Activated CD8-positive, alpha-beta memory T cell treated with anti-CD3 and anti-CD28 coated beads for 1 hour (primary cell): ENCODE results near the gene TRAF3.

Experiments
- DNase-seq, 2 donors: peaks; one replicate each; pipeline ENCODE4 v3.0.0-alpha.2; 2020; ENCODE audit warnings: low read depth in 1 of 2; ENCODE audit errors: extremely low read depth in 1 of 2

Gene TRAF3

DNA sequence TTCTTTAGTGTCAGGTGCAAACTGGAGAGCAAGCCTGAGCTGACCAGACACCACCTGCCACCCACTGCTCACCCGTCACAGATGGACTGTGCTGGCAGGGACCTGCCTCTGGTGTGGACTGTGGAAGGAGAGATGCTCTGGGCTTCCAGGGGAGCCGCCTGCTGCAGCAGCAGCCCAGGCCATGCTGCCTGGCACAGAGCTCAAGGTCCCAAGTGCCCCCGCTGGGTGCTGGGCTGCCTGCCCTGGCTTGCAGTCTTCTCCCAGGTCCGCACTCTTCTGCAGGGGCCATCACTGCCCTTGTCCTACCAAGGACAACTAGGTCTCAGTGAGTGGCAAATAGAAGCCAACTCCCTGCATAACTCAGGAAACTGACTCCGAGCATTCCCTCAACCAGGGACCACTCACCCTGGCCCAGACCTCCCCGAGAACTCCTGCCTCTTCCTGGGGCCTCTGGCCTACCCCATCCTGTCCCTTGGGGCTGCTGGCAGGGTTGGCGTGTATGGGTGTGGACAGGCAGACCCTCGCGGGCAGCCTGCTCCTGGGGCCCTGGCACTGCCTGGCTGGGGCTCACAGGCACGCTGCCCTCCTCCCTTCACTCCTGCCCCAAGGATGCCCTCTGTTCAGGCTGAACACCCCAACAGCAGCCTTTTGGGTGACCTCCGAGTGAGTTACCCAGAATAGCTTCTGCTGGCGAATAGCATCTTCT, 154.5 kb downstream of the TRAF3 start:
- no peak for DNase-seq

DNA sequence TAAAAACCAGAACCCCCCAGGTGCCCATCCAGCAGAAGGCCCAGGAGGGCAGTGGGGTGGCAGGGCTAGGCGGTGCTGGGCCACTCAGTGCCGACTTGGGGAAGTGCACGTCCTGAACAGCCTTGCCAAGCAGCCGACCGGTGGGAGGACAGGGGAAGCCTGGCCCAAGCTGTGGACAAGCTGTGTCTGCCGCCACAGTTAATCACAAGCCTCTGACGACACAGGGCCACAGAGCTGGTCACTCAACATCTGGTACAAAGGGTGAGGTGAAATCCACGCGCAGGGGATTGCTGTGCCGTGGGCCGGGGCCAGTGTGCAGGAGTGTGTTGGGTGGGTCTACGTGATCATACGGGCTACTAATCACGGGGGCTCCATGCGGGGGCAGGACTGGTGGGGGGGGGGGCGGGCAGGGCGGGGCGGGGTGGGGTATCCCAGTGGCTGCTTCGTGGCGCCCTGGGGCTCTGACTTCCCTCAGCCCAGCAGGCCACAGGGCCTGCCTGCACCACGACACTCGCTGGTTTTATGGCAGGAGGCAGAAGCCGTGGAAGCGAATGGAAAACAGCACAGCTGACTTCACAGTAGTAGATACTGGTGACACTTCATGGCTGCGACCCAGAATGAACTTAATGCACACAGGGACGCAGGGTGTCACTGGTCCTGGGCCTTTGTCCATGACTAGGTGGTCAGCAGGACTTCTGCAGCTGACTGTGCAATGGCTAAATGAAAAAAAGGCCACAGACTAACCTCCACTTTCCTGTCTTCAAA, 155.4 kb downstream of the TRAF3 start:
- no peak for DNase-seq

DNA sequence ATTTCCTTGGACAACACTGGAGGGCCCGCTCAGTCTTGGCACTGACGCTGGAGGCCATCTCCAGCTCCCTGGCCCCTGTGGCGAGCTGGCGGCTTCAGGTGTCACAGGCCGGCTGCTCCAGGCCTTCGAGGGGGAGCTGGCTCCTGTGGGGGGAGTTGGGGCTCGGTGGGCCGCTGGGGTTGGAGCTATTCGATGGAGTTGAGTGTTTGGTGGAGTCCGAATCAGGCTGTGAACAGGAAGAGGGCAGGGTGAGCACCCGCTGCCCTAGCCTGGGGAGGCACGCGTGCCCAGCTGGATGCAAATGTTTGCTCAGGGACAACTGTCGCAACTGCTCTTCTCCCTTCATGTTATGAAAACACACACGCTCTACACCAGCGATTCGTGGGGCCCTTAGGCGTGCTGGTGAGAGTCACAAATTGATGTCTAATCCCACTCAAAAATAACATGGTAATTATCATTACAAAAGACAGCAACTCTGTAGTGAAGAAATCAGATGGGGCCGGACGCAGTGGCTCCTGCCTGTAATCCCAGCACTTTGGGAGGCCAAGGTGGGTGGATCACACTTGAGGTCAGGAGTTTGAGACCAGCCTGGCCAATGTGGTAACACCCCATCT, 156.5 kb downstream of the TRAF3 start:
- DNase-seq = no peak

DNA sequence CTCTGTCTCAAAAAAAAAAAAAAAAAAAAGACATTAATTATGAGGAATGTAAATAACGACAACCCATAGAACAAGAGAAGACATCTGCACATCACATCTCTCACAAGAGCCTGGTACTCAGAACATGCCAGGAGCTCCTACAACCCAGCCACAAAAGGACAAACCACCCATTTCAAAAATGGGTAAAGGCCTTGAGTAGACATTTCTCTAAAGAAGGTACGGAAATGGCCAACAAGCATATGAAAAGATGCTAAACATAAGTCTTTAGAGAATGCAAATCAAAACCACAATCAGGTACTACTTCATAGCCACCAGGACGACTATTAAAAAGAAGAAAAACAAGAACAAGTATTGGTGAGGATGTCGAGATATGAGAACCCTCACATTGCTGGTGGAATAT, 158.5 kb downstream of the TRAF3 start:
- DNase-seq = no peak

DNA sequence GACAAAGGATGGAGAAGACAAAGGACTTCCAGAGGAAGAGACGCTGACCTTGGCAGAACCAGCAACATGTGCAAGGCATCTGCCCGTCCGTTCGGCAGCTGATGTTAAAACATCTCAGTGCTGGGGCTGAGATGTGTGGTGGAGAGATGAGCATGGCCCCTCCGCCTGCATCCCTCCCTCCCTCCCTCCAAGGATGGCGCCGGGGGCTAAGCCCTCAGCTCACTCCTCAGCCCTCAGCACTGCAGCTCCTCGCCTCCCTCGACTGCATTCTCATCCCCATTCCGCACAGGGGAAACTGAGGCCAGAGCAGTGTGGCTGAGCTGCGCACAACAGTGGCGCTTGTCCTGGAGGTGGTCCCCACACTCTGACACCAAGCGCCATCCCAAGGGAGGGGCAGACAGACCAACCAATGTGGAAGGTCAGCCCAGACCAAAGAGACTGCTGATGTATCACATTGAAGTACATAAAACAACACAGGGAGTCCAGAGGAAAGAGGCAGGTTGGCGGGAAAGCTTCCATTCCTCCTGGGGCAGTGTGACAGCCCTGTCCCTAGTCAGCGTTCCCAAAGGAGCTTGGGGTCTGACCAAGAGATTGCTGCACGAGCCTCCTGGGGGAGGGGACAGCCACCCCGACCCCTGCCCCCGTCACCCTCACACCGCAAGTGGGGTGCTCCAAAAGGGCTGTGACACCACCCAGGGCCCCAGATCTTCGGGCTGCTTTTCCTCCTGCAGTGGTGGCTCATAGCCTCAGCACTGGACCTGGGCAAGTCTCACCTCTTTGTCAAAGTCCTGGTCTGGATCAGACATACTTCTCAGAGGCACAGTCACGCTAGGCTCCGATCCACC, 160.3 kb downstream of the TRAF3 start:
- no peak for DNase-seq

DNA sequence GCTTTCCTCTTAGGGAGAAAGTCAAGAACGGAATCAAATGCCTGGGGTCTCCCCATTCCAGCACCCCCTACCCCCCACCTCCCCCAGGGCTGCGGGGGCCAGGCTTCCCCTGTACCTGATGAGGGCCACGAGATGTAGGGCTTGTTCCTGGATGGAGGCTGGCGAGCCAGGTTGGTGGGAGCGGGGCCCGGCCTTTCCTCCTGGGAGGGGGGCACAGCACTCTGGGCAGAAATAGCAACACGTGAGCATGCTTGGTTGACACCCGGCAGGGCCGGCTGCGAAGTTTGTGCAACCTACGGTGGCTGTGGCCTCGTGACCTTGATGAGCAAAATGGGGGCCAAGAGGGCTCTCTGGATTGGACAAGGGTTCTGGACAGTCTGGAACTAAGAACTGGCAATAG, 160.9 kb downstream of the TRAF3 start:
- DNase-seq = no peak

DNA sequence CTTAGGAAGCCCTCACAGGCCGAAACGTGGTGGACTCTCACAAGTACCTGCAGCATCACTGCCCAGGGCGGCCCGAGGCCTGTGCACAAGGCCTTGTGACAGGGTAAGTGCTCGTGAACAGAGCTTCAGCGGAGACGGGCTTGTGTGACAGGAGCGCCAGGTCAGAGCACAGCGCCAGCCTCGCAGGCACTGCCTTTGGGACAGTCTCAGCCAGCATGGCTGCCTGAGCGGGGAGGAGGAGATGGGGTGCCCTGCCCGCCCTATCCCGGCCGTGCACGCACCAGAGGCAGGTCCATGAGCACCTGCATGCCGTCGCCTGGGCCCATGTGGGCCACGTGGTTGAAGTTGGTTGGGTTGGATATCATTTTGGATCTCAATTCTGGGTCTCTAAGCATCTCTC, 162.1 kb downstream of the TRAF3 start:
- no peak for DNase-seq

DNA sequence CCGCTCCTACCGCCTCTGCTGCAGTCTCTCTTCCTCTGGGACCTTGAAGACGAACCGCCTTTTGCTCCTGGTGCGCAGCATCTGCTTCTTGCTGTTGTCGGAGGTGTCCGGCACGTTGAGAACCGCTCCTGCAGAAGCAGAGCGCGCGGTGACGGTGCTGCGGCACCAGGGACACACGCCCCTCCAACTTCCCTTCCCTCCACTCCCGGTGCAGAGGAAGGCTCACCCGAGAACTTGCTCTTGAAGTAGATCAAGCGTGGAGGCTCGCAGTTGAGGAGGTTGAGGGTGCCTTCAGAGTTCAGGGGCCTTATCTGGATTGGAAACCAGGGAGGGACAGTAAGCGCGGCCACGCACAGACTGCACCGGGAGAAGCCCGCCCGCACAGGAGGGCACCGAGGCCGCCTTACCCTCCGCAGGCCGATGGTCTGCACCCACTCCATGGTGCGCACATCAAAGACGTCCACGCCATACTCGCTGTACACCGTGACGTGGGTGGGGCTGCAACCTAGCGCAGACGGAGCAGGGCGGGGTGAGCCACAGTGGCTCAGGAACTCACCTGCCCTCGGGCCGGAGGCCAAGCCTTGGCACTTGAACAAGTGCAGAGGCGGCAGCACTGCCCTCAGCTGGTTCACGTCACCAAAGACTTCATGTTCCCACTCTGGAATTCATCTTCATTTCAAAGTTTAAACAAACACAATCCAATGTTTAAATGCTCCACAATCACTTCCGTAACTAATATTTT, 162.7 kb downstream of the TRAF3 start:
- no peak for DNase-seq

DNA sequence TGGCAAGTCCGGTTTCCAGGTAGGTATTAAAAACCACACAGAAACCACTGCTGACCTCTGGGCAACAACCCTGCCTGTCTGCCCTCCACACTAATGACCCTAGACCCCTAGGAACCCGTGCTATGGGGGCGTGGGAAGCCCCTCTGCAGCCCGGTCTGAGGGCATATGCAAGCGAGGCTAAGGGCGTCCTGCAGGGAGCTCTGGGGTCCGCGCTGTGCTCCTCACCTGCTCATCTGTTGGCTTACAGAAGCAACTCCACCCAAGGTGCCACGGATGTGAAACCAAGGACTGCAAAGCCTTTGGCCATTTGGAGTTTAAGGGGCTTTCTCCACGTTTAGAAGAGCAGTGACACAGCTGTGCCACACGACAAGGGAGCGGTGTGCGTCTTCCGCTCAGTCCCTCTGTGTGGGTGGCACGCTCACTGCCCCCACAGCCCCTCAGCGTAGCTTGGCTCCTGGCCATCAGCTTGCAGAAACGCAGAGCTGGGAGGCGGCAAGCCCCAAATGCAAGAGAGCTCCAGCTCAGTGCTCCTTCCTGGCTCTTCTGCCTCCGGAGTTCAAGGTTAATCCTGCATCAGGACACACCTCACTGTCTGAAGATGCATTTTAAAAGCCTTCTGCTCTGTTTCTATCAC, 163.6 kb downstream of the TRAF3 start:
- DNase-seq = no peak

DNA sequence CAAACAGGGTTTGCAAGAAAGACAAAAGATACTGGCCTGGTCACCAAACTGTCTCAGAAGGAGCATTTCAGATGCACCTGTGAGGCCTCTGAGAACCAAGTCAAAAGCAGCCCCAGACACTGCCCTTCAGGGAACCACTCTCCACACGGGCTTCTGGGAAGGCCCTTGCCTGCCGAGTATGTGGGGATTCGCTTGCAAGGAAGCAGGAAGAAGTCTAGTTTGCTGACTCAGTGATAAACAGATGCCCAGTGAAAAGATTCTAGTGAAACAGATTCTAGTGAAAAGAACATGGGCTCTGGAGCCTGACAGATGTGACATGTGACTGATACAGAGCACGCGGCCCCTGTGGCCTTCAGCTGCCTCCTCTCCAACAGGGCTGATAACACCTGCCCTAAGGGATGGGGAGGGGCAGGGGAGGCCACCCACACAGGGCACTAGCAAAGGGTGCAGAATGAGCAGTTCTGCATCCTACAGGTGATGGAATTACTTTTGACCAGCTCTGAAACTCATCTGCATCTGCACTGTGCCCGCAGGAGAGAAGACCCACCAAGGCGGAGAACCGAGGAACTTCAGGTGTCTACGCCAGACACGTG, 164.3 kb downstream of the TRAF3 start:
- no peak for DNase-seq

DNA sequence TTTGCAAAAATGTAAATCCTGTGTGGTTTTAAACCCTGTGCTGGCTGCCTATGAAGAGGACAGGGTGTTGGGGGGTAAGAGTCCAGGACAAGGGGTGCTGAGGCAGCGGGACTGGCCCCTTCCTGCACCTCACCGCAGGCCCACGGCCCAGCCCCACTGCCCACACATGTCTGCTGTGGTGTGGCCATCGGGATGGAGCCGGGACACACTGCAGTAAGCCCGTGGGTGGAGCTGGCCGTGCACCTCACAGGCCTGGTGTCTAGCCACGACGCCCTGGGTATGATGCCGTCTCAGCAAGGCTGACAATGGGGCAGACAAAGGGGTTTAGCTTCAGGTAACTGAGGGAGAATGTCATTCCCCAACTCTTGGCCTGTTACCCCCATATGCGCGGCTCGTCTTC, 164.8 kb downstream of the TRAF3 start:
- DNase-seq = no peak

DNA sequence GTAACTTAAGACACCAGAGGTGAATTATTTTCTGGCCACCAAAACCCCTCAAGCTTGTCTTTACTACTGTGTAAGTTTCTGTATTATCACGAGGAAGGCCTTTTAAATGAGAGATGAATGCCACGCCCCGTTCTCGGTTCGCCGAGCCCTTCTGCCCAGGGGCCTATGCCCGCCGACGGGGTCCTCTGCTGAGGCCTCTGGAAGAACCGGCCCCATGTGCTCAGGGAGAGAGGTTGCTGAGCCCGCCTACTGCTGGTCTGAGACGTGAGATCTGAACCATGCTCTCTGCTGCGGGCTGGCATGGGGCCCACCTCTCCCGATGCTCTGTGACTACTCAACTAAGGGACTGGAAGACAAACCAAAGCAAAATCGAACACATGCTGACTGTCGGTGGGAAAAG, 166.2 kb downstream of the TRAF3 start:
- DNase-seq = no peak

DNA sequence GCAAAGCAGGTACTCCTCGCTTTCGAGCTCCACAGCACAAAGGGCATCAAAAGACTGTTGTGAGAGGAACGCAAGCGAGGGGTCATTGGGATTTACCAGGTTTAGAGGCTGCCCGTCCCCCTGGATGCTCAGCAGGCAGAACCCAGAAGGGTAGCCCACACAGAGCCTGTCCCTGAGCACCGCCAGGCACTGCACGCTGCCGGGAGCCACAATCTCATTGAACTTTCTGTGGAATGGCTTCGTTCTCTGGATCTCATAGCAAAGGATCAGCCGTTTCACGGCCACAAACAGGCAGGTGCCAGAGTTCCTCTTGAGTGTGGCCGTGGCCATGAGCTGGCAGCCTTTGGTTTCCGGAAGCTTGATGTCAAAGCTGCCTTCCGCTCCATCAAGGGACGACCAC, 166.7 kb downstream of the TRAF3 start:
- no peak for DNase-seq

DNA sequence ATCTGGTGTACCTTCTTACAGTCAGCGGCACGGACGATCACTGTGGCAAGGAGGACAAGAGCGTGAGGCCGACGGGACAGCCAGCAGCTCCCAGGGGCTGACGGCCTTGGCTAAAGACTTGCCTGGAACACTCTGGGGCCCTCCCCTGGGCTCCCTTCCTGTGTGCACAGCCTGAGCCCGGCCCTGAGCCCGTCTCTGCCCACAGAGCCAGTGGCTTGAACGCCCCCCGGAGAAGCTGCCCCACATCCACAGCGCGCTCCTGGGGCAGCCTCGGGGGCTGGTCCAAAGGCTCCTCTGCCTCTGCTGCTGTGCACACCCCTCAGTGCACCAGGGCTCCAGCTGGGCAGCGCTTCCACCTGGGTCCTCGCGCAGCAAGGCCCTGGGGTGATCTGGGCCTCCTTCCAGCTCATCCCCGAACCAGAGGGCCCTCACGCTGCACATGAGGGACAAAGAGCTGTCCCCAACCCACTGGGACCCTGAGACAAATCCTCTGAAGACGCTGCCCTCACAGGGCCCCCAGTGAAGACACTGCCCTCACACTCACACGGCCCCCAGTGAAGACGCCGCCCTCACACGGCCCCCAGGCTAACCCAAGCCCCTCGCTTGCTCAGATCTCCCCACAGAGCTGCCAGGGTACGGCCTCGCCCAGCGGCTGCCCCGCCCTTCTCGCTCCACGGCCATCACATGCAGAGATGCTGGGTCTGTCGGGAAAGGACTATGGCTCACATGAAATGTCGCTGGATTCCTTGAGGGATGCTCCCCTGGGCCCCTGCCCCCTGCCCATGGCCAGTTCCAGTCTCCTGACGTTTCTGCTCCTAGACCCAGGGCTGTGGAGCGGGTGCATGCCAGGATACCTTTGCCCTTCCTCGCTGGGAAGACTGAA, 167.4 kb downstream of the TRAF3 start:
- DNase-seq = no peak

DNA sequence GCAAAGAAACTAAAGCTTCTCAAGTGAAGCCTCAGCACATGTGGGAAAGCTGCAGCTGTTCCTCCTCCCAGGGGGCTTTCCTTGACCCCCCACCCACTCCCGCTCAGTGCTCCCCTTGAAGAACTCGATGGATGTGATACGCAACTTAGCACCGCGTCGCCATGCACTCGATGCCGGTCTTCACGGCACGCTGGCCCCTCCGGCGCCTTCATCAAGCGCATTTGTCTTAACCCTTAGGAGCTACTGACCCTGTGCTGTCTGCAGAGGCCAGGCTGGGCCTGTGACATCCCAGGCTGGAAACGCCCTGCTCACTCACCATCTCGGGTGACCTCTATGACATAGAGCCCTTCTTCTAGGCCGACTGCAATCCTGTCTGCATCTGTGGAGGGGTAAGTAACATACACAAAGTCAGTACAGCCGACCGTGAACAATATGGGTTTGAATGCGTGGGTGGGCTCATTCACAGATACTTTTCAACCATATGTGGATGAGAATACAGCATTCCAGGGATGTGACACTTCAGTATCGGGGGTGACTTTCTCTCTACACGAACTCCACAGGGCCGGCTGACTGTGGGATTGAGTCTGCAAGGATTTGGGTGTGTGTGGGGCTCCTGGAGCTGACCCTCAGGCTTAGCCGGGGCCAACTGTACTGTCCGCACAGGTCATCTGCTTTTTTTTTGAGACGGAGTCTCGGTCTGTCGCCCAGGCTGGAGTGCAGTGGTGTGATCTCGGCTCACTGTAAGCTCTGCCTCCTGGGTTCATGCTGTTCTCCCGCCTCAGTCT, 168.3 kb downstream of the TRAF3 start:
- no peak for DNase-seq

DNA sequence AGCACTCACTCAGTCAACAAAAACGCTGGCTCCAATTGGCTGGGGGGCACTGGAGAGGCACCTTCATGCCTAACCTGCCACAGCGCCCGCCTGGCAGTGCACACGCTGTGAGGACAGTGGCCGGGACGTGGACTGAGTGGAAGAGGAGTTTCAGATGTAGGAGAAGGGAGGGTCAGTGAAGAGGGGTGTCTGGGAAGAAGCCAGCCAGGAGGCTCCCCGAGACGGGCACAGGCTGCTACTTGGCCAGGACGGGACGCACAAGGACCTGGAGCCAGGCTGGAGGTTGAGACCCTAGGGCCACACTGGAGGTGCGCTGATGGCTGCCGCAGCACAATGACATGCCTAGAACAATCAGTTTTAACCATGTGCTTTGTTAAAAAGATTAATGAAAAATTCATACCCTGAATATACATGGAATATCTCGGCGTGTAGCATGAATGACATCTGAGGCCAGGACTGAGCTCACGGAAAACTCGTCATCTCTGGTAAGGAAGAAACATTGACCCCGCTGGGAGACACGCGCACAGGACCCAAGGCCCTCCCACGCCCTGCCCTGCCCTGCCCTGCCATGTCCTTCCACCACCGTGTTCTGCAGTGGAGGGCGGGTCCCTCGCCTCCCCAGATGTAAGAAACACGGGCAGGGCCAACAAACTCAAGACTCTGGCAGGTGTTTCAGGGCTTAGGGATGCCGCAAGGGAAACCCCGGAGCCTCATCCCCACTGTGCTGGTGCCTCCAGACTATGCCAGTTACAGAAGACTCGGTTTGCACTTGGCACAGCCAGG, 170.3 kb downstream of the TRAF3 start:
- no peak for DNase-seq

DNA sequence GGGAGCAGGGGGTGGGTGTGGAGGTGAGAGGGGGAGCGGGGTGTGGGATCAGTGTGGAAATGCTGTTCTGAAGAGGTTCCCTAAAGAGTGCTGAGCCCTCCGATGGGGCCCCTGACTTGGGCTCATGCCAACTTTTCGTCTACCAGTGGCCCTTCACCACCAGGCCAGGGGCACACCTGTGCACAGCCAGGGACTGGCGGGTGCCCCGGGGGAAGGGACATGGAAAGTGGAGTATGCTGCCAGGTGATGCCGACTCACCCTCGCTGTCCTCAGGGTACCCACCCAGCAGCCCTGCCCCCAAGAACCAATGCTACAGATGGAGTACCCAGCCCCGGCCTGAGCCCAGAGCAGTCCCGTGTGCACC, 171.4 kb downstream of the TRAF3 start:
- no peak for DNase-seq
